GM23338 (cell line): Measurements from ENCODE around the gene ALPP. TPM values are rescaled to one million over a fixed set of nuclear protein-coding genes. Genes with fewer than 3 reads are reported as not detected.

ENCODE experiments used
- ATAC-seq: fragments of 200-7000 bp; cut with Tn5 transposase; 3 replicates; pipeline ENCODE4 v1.9.1; 2020
- DNase-seq: peaks from one replicate; pipeline ENCODE4 v3.0.0-alpha.2; 2015; ENCODE audit warnings: low spot score
- H2AFZ ChIP-seq: fragments of 200-600 bp; sonication (generic); 2 replicates; pipeline ENCODE4 v1.8.0; 2016; ENCODE audit warnings: antibody characterized with exemption, mild to moderate bottlenecking, moderate library complexity
- H3F3A ChIP-seq: fragments of 200-600 bp; sonication (generic); replicated peaks from 2 replicates; pipeline ENCODE4 v1.8.0; 2017; ENCODE audit warnings: antibody characterized with exemption, mixed run types, low read depth
- H3K27ac ChIP-seq: fragments of 200-600 bp; sonication (generic); 2 replicates; pipeline ENCODE4 v1.6.1; 2016; ENCODE audit warnings: low read depth
- H3K27me3 ChIP-seq: fragments of 200-600 bp; sonication (generic); 2 replicates; pipeline ENCODE4 v1.8.0; 2016; ENCODE audit warnings: mild to moderate bottlenecking, mixed run types, moderate library complexity; ENCODE audit not compliant: insufficient read depth
- H3K36me3 ChIP-seq: fragments of 200-600 bp; sonication (generic); 2 replicates; pipeline ENCODE4 v1.8.0; 2016; ENCODE audit warnings: mild to moderate bottlenecking; ENCODE audit not compliant: insufficient read depth
- H3K4me1 ChIP-seq: fragments of 200-600 bp; sonication (generic); 2 replicates; pipeline ENCODE4 v1.8.0; 2016; ENCODE audit warnings: mild to moderate bottlenecking, moderate library complexity; ENCODE audit not compliant: insufficient read depth
- H3K4me2 ChIP-seq: fragments of 200-600 bp; sonication (generic); 2 replicates; pipeline ENCODE4 v1.7.1; 2017; ENCODE audit warnings: mixed run types
- H3K4me3 ChIP-seq: fragments of 200-600 bp; sonication (generic); 2 replicates; pipeline ENCODE4 v1.6.1; 2016; ENCODE audit warnings: mixed run types
- H3K79me2 ChIP-seq: fragments of 200-600 bp; sonication (generic); replicated peaks from 2 replicates; pipeline ENCODE4 v1.8.0; 2017; ENCODE audit warnings: mild to moderate bottlenecking; ENCODE audit not compliant: insufficient read depth
- H3K9me2 ChIP-seq: fragments of 200-600 bp; sonication (generic); 2 replicates; pipeline ENCODE4 v1.8.0; 2017; ENCODE audit not compliant: insufficient read depth
- H4K20me1 ChIP-seq: fragments of 200-600 bp; sonication (generic); replicated peaks from 2 replicates; pipeline ENCODE4 v1.8.0; 2017; ENCODE audit warnings: mild to moderate bottlenecking; ENCODE audit not compliant: insufficient read depth
- H3K27ac Mint-ChIP-seq: 2 replicates; pipeline ENCODE4 v1.8.0; 2020; ENCODE audit warnings: inconsistent platforms, mild to moderate bottlenecking, moderate library complexity, mixed read lengths
- H3K27me3 Mint-ChIP-seq: 3 replicates; pipeline ENCODE4 v1.8.0; 2022; ENCODE audit warnings: low read depth, mild to moderate bottlenecking, moderate library complexity, mixed read lengths, inconsistent platforms; ENCODE audit not compliant: insufficient read depth, poor library complexity
- H3K36me3 Mint-ChIP-seq: 3 replicates; pipeline ENCODE4 v1.8.0; 2021; ENCODE audit warnings: low read depth, mild to moderate bottlenecking, inconsistent platforms, moderate library complexity, mixed read lengths
- H3K4me1 Mint-ChIP-seq: 3 replicates; pipeline ENCODE4 v1.8.0; 2020; ENCODE audit warnings: mild to moderate bottlenecking, inconsistent platforms, mixed read lengths
- H3K4me3 Mint-ChIP-seq: 3 replicates; pipeline ENCODE4 v1.8.0; 2021; ENCODE audit warnings: moderate library complexity, mild to moderate bottlenecking, inconsistent platforms, mixed read lengths
- H3K9me3 Mint-ChIP-seq: 3 replicates; pipeline ENCODE4 v1.8.0; 2020; ENCODE audit warnings: moderate library complexity, mild to moderate bottlenecking, inconsistent platforms, mixed read lengths
- CREB1 ChIP-seq: fragments of 250-450 bp; sonication (Bioruptor Pico); IDR thresholded peaks from 2 replicates; pipeline ENCODE4 v1.5.0; 2020; ENCODE audit warnings: low read depth, mild to moderate bottlenecking, moderate library complexity
- EZH2 ChIP-seq: fragments of 200-600 bp; sonication (generic); IDR thresholded peaks from one replicate; pipeline ENCODE4 v1.8.0; 2017; ENCODE audit warnings: antibody characterized with exemption, mild to moderate bottlenecking, low read depth; ENCODE audit not compliant: unreplicated experiment
- EZH2phosphoT487 ChIP-seq: fragments of 200-600 bp; sonication (generic); IDR thresholded peaks from one replicate; pipeline ENCODE4 v1.8.1; 2018; ENCODE audit warnings: antibody characterized with exemption; ENCODE audit not compliant: unreplicated experiment
- JUNB ChIP-seq: IDR thresholded peaks from one replicate; pipeline ENCODE4 v1.6.1; 2016; ENCODE audit warnings: antibody characterized with exemption; ENCODE audit not compliant: unreplicated experiment
- NANOG ChIP-seq: IDR thresholded peaks from 2 replicates; pipeline ENCODE4 v1.6.1; 2016; ENCODE audit warnings: antibody characterized with exemption, borderline replicate concordance
- POLR2AphosphoS5 ChIP-seq: IDR thresholded peaks from 2 replicates; pipeline ENCODE4 v1.6.1; 2016; ENCODE audit warnings: antibody characterized with exemption, low read depth
- STAT1 ChIP-seq: IDR thresholded peaks from one replicate; pipeline ENCODE4 v1.6.1; 2016; ENCODE audit warnings: antibody characterized with exemption; ENCODE audit not compliant: unreplicated experiment
- ZNF114 ChIP-seq: fragments of 250-450 bp; sonication (Bioruptor Pico); IDR thresholded peaks from 2 replicates; pipeline ENCODE4 v1.5.0; 2020; ENCODE audit warnings: mild to moderate bottlenecking, moderate library complexity
- ZNF331 ChIP-seq: fragments of 250-450 bp; sonication (Bioruptor Pico); IDR thresholded peaks from 2 replicates; pipeline ENCODE4 v1.5.0; 2020; ENCODE audit warnings: low read depth, mild to moderate bottlenecking, moderate library complexity
- polyA plus RNA-seq: library from polyadenylated mRNA; unstranded; fragments of >200 nt; fragmentation: Nextera tagmentation; extraction: Ambion mirVana; gene quantifications from 2 replicates; pipeline ENCODE4 v1.2.1, GENCODE V29; 2016
- total RNA-seq: library from RNA; depleted of rRNA; stranded (reverse); fragments of >200 nt; shearing (Covaris generic); gene quantifications from 2 replicates; pipeline ENCODE4 v1.2.3, GENCODE V29; 2014
- TF ChIP-seq, protein P1 (sequence below): fragments of 250-450 bp; sonication (Bioruptor Pico); IDR thresholded peaks from 2 replicates; pipeline ENCODE4 v1.5.0; 2020; ENCODE audit warnings: mild to moderate bottlenecking, moderate library complexity
- TF ChIP-seq, protein P2 (sequence below): IDR thresholded peaks from one replicate; pipeline ENCODE4 v1.6.1; 2018; ENCODE audit warnings: antibody characterized with exemption; ENCODE audit not compliant: unreplicated experiment
- TF ChIP-seq, protein P3 (sequence below): IDR thresholded peaks from 2 replicates; pipeline ENCODE4 v1.6.1; 2016; ENCODE audit warnings: antibody characterized with exemption
- TF ChIP-seq, protein P4 (sequence below), 2 experiments: fragments of 200-600 bp in 1 of 2; sonication (generic) in 1 of 2; conservative IDR thresholded peaks; 2 replicates each; pipeline versions ENCODE4 v1.5.1 to v1.6.1; 2016 to 2017; ENCODE audit warnings: antibody characterized with exemption in 2 of 2, low read depth in 2 of 2, mild to moderate bottlenecking in 2 of 2, moderate library complexity in 1 of 2

The ALPP gene
- total and polyA plus RNA-seq, 2 experiments from 2014 or later: 0.28 TPM; not detected in 1

DNA sequence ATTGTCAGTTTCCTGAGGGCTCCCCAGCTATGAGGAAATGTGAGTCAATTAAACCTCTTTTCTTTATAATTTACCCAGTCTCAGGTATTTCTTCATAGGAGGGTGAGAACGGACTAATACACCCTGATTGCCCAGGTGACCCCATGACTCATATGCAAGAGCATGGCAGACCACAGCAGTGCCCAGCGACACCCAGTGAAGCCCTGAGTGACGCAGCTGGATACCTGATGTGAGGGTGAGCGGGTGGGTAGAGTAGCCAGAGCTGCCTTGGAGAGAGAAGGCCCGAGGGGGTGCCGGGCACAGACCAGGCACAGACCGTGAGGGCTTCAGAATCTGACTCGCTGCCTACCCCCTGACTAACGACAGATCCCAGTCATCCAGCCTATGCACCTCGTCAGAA lies 43.5 kb downstream of the ALPP start:
- Histone ChIP-seq H3K27ac (peak overlapping the region; percentile 99), H3K36me3 (no peaks in the 10 kb centered on the region), H4K20me1 (no peaks in the 10 kb centered on the region), H3K9me2 (no peaks in the 10 kb centered on the region), H2AFZ (no peak overlapping the region), H3K79me2 (peaks cover 19% of the 10 kb centered on the region; the same call in 1 of the 2 replicates), H3K27me3 (peaks cover 44% of the 10 kb centered on the region), H3K4me2 (peak overlapping the region; percentile 96), H3K4me1 (peaks cover 45% of the 10 kb centered on the region), H3F3A (peaks cover 22% of the 10 kb centered on the region), H3K4me3 (peak overlapping the region; percentile 38)
- Mint-ChIP-seq H3K4me3 (peak overlapping the region; percentile 49), H3K9me3 (peaks cover 16% of the 10 kb centered on the region), H3K36me3 (peaks cover 25% of the 10 kb centered on the region), H3K4me1 (peaks cover 47% of the 10 kb centered on the region), H3K27ac (no peak overlapping the region), H3K27me3 (peaks cover 61% of the 10 kb centered on the region)
- DNase-seq: no peak
- no peak for TF ChIP-seq EZH2
- TF ChIP-seq EZH2phosphoT487: no peak
- TF ChIP-seq, protein P1, sequence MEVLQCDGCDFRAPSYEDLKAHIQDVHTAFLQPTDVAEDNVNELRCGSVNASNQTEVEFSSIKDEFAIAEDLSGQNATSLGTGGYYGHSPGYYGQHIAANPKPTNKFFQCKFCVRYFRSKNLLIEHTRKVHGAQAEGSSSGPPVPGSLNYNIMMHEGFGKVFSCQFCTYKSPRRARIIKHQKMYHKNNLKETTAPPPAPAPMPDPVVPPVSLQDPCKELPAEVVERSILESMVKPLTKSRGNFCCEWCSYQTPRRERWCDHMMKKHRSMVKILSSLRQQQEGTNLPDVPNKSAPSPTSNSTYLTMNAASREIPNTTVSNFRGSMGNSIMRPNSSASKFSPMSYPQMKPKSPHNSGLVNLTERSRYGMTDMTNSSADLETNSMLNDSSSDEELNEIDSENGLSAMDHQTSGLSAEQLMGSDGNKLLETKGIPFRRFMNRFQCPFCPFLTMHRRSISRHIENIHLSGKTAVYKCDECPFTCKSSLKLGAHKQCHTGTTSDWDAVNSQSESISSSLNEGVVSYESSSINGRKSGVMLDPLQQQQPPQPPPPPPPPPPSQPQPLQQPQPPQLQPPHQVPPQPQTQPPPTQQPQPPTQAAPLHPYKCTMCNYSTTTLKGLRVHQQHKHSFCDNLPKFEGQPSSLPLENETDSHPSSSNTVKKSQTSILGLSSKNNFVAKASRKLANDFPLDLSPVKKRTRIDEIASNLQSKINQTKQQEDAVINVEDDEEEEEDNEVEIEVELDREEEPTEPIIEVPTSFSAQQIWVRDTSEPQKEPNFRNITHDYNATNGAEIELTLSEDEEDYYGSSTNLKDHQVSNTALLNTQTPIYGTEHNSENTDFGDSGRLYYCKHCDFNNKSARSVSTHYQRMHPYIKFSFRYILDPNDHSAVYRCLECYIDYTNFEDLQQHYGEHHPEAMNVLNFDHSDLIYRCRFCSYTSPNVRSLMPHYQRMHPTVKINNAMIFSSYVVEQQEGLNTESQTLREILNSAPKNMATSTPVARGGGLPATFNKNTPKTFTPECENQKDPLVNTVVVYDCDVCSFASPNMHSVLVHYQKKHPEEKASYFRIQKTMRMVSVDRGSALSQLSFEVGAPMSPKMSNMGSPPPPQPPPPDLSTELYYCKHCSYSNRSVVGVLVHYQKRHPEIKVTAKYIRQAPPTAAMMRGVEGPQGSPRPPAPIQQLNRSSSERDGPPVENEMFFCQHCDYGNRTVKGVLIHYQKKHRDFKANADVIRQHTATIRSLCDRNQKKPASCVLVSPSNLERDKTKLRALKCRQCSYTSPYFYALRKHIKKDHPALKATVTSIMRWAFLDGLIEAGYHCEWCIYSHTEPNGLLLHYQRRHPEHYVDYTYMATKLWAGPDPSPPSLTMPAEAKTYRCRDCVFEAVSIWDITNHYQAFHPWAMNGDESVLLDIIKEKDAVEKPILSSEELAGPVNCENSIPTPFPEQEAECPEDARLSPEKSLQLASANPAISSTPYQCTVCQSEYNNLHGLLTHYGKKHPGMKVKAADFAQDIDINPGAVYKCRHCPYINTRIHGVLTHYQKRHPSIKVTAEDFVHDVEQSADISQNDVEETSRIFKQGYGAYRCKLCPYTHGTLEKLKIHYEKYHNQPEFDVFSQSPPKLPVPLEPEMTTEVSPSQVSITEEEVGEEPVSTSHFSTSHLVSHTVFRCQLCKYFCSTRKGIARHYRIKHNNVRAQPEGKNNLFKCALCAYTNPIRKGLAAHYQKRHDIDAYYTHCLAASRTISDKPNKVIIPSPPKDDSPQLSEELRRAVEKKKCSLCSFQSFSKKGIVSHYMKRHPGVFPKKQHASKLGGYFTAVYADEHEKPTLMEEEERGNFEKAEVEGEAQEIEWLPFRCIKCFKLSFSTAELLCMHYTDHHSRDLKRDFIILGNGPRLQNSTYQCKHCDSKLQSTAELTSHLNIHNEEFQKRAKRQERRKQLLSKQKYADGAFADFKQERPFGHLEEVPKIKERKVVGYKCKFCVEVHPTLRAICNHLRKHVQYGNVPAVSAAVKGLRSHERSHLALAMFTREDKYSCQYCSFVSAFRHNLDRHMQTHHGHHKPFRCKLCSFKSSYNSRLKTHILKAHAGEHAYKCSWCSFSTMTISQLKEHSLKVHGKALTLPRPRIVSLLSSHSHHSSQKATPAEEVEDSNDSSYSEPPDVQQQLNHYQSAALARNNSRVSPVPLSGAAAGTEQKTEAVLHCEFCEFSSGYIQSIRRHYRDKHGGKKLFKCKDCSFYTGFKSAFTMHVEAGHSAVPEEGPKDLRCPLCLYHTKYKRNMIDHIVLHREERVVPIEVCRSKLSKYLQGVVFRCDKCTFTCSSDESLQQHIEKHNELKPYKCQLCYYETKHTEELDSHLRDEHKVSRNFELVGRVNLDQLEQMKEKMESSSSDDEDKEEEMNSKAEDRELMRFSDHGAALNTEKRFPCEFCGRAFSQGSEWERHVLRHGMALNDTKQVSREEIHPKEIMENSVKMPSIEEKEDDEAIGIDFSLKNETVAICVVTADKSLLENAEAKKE: no peak
- TF ChIP-seq JUNB: no peak
- TF ChIP-seq, protein P2, sequence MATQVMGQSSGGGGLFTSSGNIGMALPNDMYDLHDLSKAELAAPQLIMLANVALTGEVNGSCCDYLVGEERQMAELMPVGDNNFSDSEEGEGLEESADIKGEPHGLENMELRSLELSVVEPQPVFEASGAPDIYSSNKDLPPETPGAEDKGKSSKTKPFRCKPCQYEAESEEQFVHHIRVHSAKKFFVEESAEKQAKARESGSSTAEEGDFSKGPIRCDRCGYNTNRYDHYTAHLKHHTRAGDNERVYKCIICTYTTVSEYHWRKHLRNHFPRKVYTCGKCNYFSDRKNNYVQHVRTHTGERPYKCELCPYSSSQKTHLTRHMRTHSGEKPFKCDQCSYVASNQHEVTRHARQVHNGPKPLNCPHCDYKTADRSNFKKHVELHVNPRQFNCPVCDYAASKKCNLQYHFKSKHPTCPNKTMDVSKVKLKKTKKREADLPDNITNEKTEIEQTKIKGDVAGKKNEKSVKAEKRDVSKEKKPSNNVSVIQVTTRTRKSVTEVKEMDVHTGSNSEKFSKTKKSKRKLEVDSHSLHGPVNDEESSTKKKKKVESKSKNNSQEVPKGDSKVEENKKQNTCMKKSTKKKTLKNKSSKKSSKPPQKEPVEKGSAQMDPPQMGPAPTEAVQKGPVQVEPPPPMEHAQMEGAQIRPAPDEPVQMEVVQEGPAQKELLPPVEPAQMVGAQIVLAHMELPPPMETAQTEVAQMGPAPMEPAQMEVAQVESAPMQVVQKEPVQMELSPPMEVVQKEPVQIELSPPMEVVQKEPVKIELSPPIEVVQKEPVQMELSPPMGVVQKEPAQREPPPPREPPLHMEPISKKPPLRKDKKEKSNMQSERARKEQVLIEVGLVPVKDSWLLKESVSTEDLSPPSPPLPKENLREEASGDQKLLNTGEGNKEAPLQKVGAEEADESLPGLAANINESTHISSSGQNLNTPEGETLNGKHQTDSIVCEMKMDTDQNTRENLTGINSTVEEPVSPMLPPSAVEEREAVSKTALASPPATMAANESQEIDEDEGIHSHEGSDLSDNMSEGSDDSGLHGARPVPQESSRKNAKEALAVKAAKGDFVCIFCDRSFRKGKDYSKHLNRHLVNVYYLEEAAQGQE: no peak
- TF ChIP-seq POLR2AphosphoS5: no peak
- no peak for TF ChIP-seq ZNF331 (CRISPR knock-in tag)
- TF ChIP-seq NANOG: no peak
- no peak for TF ChIP-seq ZNF114 (CRISPR knock-in tag)
- TF ChIP-seq, protein P3, sequence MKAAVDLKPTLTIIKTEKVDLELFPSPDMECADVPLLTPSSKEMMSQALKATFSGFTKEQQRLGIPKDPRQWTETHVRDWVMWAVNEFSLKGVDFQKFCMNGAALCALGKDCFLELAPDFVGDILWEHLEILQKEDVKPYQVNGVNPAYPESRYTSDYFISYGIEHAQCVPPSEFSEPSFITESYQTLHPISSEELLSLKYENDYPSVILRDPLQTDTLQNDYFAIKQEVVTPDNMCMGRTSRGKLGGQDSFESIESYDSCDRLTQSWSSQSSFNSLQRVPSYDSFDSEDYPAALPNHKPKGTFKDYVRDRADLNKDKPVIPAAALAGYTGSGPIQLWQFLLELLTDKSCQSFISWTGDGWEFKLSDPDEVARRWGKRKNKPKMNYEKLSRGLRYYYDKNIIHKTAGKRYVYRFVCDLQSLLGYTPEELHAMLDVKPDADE: no peak
- TF ChIP-seq STAT1: no peak
- no peak for TF ChIP-seq CREB1 (CRISPR knock-in tag)
- TF ChIP-seq, protein P4, sequence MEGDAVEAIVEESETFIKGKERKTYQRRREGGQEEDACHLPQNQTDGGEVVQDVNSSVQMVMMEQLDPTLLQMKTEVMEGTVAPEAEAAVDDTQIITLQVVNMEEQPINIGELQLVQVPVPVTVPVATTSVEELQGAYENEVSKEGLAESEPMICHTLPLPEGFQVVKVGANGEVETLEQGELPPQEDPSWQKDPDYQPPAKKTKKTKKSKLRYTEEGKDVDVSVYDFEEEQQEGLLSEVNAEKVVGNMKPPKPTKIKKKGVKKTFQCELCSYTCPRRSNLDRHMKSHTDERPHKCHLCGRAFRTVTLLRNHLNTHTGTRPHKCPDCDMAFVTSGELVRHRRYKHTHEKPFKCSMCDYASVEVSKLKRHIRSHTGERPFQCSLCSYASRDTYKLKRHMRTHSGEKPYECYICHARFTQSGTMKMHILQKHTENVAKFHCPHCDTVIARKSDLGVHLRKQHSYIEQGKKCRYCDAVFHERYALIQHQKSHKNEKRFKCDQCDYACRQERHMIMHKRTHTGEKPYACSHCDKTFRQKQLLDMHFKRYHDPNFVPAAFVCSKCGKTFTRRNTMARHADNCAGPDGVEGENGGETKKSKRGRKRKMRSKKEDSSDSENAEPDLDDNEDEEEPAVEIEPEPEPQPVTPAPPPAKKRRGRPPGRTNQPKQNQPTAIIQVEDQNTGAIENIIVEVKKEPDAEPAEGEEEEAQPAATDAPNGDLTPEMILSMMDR (conservative IDR thresholded peaks at IDR 0.05; ENCODE audit: low read depth in 2 of 2): no peak
- no peak for ATAC-seq
